GM18870 (cell line): Measurements from ENCODE around the gene NPTX2.
"Not testable (repeated sequence)": the region's sequence is repeated elsewhere in the genome, so short reads cannot be mapped to it uniquely, and the experiment has no call there.

Source experiments
- ATAC-seq: cut with Tn5 transposase; IDR thresholded peaks from one replicate; pipeline ENCODE4 v1.9.1; 2021; ENCODE audit warnings: moderate library complexity; ENCODE audit not compliant: unreplicated experiment

NPTX2 gene

GRCh38 chr7:98617051-98617959 is at the start of gene NPTX2:
NPTX2 (plus strand) TSS chr7:98617285; CDS start chr7:98617462, 177 bp downstream.
- ATAC-seq = no peak

GRCh38 chr7:98567991-98568390 is 49.1 kb upstream of the NPTX2 start:
- ATAC-seq = no peak

- ATAC-seq = no peak
Observed at GRCh38 chr7:98568891-98569290, 48.2 kb upstream of the NPTX2 start.

- no peak for ATAC-seq
Observed at GRCh38 chr7:98569691-98570337, 47.3 kb upstream of the NPTX2 start.

- ATAC-seq = no peak
Observed at GRCh38 chr7:98571006-98571405, 46.1 kb upstream of the NPTX2 start.

- no peak for ATAC-seq
Observed at GRCh38 chr7:98571986-98572385, 45.1 kb upstream of the NPTX2 start.

GRCh38 chr7:98572716-98573115 is 44.4 kb upstream of the NPTX2 start:
- not testable (repeated sequence) for ATAC-seq

GRCh38 chr7:98573816-98574215 is 43.3 kb upstream of the NPTX2 start:
- ATAC-seq = no peak

- no peak for ATAC-seq
Observed at GRCh38 chr7:98575878-98576277, 41.2 kb upstream of the NPTX2 start.

GRCh38 chr7:98584830-98585229 is 32.3 kb upstream of the NPTX2 start:
- no peak for ATAC-seq

GRCh38 chr7:98591926-98592325 is 25.2 kb upstream of the NPTX2 start:
- no peak for ATAC-seq

- no peak for ATAC-seq
Observed at GRCh38 chr7:98594348-98594747, 22.7 kb upstream of the NPTX2 start.

GRCh38 chr7:98594787-98595186 is 22.3 kb upstream of the NPTX2 start:
- no peak for ATAC-seq

GRCh38 chr7:98598846-98599615 is 18.1 kb upstream of the NPTX2 start:
- no peak for ATAC-seq

- ATAC-seq = no peak
Observed at GRCh38 chr7:98599886-98600285, 17.2 kb upstream of the NPTX2 start.

GRCh38 chr7:98602755-98603398 is 14.2 kb upstream of the NPTX2 start:
- no peak for ATAC-seq

GRCh38 chr7:98603399-98603788 is 13.7 kb upstream of the NPTX2 start:
- no peak for ATAC-seq

- ATAC-seq = no peak
Observed at GRCh38 chr7:98613601-98614425, 3.3 kb upstream of the NPTX2 start.

GRCh38 chr7:98616381-98617050 is 569 bp upstream of the NPTX2 start:
- ATAC-seq = no peak
